ENCODE data around the gene PHACTR3. TPM values are rescaled to one million over a fixed set of nuclear protein-coding genes. Genes with fewer than 3 reads are reported as not detected.

Gene PHACTR3
- polyA plus RNA-seq, 1 donor (not counting 4 experiments of a cell fraction or from before 2014, with no cell fraction given), result 2.6 TPM

DNA sequence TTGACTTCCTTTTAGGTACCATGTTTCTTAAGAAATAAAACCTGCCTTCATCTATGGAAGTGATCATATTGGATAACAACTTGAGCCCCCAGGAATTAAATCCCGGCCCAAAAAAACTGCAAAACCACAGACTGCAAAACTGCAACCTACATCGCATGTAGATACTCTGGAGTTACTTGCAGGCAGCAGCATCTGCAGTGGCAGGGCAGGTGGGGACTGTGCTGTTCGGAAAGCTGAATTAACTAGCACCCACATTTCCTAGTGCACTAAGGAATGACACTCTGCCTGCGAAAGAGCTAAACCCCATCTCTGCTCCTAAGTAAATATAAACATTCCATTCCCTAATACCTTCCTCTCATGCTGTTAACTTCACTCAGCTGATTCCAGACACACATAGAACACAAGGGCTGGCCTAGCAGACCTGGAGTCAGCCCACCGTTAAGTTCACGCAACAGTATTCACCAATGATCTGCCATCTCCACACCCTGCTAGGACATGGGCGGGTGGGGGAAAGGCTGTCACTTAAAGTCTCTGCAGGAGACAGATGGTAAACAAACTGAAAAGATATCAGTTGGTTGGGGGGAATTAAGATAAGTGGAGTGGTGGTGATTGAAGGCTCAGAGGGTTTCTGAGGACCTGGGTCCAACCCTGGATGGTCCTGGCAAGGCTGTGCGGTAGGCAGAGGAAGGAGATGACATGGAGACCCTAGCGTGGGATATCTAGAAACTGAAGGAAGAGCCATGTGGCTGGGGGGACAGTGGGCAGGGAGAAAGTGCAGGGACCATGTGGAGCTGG is 200.7 kb downstream of the PHACTR3 start:
- no peaks in the 10 kb centered on the region for H3K9me1 ChIP-seq (ENCODE audit: control insufficient read depth, extremely low read depth, insufficient read depth, low read length)
- no peak overlapping the region for H3K4me3 ChIP-seq (ENCODE audit: control insufficient read depth in 2 of 3, extremely low read depth in 1 of 3, insufficient read depth in 2 of 3, low read depth in 1 of 3, low read length in 3 of 3)
- no peaks in the 10 kb centered on the region for H3K4me1 ChIP-seq (ENCODE audit: control insufficient read depth, extremely low read depth, insufficient read depth, low read length)
- H3K9ac ChIP-seq (ENCODE audit: control insufficient read depth, extremely low read depth, insufficient read depth, low read length), result no peak overlapping the region
- no peak overlapping the region for H3K27ac ChIP-seq (ENCODE audit: control insufficient read depth, insufficient read depth, low read length)
- H3K36me3 ChIP-seq (ENCODE audit: control insufficient read depth in 2 of 2, extremely low read depth in 1 of 2, insufficient read depth in 2 of 2, low read length in 2 of 2), result no peaks in the 10 kb centered on the region
- H4K20me1 ChIP-seq (ENCODE audit: control insufficient read depth, extremely low read depth, insufficient read depth, low read length), result no peaks in the 10 kb centered on the region
- no peak overlapping the region for H3K4me2 ChIP-seq (ENCODE audit: control insufficient read depth, extremely low read depth, insufficient read depth, low read depth, low read length)
- H3K79me2 ChIP-seq (ENCODE audit: control insufficient read depth, insufficient read depth, low read length), result no peaks in the 10 kb centered on the region
- no peak overlapping the region for H2AFZ ChIP-seq (ENCODE audit: control insufficient read depth, low read length)
- no peak for DNase-seq (ENCODE audit: low read depth, low spot score)
- FAIRE-seq, result no peak
- peaks cover 3% of the 10 kb centered on the region for H3K9me3 ChIP-seq (ENCODE audit: control insufficient read depth, low read depth, low read length)
- dilution Hi-C loops (cut with MboI; ENCODE audit: extremely low pct_ligation_motif_present, low sequenced_read_pairs), result no loop called here
- TF ChIP-seq, protein P1, sequence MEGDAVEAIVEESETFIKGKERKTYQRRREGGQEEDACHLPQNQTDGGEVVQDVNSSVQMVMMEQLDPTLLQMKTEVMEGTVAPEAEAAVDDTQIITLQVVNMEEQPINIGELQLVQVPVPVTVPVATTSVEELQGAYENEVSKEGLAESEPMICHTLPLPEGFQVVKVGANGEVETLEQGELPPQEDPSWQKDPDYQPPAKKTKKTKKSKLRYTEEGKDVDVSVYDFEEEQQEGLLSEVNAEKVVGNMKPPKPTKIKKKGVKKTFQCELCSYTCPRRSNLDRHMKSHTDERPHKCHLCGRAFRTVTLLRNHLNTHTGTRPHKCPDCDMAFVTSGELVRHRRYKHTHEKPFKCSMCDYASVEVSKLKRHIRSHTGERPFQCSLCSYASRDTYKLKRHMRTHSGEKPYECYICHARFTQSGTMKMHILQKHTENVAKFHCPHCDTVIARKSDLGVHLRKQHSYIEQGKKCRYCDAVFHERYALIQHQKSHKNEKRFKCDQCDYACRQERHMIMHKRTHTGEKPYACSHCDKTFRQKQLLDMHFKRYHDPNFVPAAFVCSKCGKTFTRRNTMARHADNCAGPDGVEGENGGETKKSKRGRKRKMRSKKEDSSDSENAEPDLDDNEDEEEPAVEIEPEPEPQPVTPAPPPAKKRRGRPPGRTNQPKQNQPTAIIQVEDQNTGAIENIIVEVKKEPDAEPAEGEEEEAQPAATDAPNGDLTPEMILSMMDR (optimal IDR thresholded peaks at IDR 0.05 in 1 of 3, IDR thresholded peaks at IDR 0.05 in 1 of 3, conservative IDR thresholded peaks at IDR 0.05 in 1 of 3; ENCODE audit: extremely low read depth in 1 of 3, insufficient read depth in 2 of 3, low read length in 3 of 3), result no peak
- TF ChIP-seq EZH2 (IDR thresholded peaks at IDR 0.05; ENCODE audit: low read length), result no peak
- peaks cover 4% of the 10 kb centered on the region for H3K27me3 ChIP-seq (ENCODE audit: control insufficient read depth, extremely low read depth, insufficient read depth, low read length)

DNA sequence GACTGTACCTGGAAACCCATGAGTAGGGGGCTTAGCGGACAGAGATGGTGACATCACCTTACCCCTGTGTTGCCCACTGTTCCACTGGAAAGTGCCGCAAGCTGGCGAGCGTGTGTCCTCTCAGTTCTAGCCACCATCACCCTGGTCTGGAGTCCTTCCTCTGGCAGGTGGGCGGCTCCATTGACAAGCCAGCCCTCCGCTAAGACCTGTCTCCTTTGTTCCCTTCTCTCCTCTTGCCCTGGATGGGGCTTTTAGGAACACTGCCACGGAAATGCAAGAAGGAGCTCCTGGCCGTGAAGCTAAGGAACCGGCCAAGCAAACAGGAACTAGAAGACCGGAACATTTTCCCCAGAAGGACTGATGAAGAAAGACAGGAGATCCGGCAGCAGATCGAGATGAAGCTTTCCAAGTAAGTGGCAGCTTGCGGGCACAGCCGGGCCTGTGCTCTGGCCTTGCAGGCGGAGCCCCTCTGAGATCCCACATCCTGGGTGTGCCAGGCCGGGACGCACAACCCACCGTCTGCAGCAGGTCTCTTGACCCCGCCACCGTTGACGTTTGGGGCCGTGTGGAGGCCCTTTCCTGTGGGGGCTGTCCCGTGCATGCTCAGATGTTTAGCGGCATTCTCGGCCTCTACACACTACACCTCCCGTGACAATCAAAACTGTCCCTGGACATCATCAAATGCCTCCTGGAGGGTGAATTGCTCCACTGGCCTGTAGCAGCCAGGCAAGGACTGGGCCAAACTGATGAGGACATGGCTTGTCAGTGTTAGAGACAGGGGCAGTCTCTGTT is 201.6 kb downstream of the PHACTR3 start:
- no peak for TF ChIP-seq EZH2 (IDR thresholded peaks at IDR 0.05; ENCODE audit: low read length)
- TF ChIP-seq, protein P1 (optimal IDR thresholded peaks at IDR 0.05 in 1 of 3, IDR thresholded peaks at IDR 0.05 in 1 of 3, conservative IDR thresholded peaks at IDR 0.05 in 1 of 3; ENCODE audit: extremely low read depth in 1 of 3, insufficient read depth in 2 of 3, low read length in 3 of 3), result no peak
- Histone ChIP-seq H3K9me1 (ENCODE audit: control insufficient read depth, extremely low read depth, insufficient read depth, low read length) (no peaks in the 10 kb centered on the region), H4K20me1 (ENCODE audit: control insufficient read depth, extremely low read depth, insufficient read depth, low read length) (no peaks in the 10 kb centered on the region), H2AFZ (ENCODE audit: control insufficient read depth, low read length) (no peak overlapping the region), H3K9ac (ENCODE audit: control insufficient read depth, extremely low read depth, insufficient read depth, low read length) (no peak overlapping the region), H3K4me3 (ENCODE audit: control insufficient read depth in 2 of 3, extremely low read depth in 1 of 3, insufficient read depth in 2 of 3, low read depth in 1 of 3, low read length in 3 of 3) (no peak overlapping the region), H3K36me3 (ENCODE audit: control insufficient read depth in 2 of 2, extremely low read depth in 1 of 2, insufficient read depth in 2 of 2, low read length in 2 of 2) (no peaks in the 10 kb centered on the region), H3K4me1 (ENCODE audit: control insufficient read depth, extremely low read depth, insufficient read depth, low read length) (no peaks in the 10 kb centered on the region), H3K4me2 (ENCODE audit: control insufficient read depth, extremely low read depth, insufficient read depth, low read depth, low read length) (no peak overlapping the region), H3K9me3 (ENCODE audit: control insufficient read depth, low read depth, low read length) (no peaks in the 10 kb centered on the region), H3K79me2 (ENCODE audit: control insufficient read depth, insufficient read depth, low read length) (no peaks in the 10 kb centered on the region), H3K27me3 (ENCODE audit: control insufficient read depth, extremely low read depth, insufficient read depth, low read length) (peaks cover 2% of the 10 kb centered on the region), H3K27ac (ENCODE audit: control insufficient read depth, insufficient read depth, low read length) (no peak overlapping the region)
- FAIRE-seq, result no peak
- dilution Hi-C loops (cut with MboI; ENCODE audit: extremely low pct_ligation_motif_present, low sequenced_read_pairs), result no loop called here
- no peak for DNase-seq (ENCODE audit: low read depth, low spot score)
